Measurements from ENCODE around the gene PPP2R1B. TPM values are rescaled to one million over a fixed set of nuclear protein-coding genes. Genes with fewer than 3 reads are reported as not detected.

PPP2R1B gene
- 35.5 and 35.7 TPM in 2 replicates for total RNA-seq

GRCh38 chr11:111765984-111766833 is at the start of gene PPP2R1B:
PPP2R1B (minus strand) TSS chr11:111766389; CDS start chr11:111766361, 28 bp downstream.

Other genes starting within 250 kb of the PPP2R1B start
- 6.0 and 7.2 TPM in 2 replicates for gene LAYN, start 225.7 kb downstream of the PPP2R1B start, total RNA-seq
- 4.4 and 7.8 TPM in 2 replicates for gene SIK2, start 163.9 kb downstream of the PPP2R1B start, total RNA-seq
- gene ALG9, start 105.2 kb upstream of the PPP2R1B start, total RNA-seq, result 22.7 and 24.2 TPM in 2 replicates
- 2.2 and 2.5 TPM in 2 replicates for gene FDXACB1, start 112.8 kb upstream of the PPP2R1B start, total RNA-seq
- 3.9 and 5.1 TPM in 2 replicates for gene CFAP68, start 113.2 kb upstream of the PPP2R1B start, total RNA-seq
- 0.18 and 5.7 TPM in 2 replicates for gene CRYAB, start 145.4 kb upstream of the PPP2R1B start, total RNA-seq
- 0.28 TPM in 1 of 2 replicates, not detected in the other for gene HSPB2, start 146.3 kb upstream of the PPP2R1B start, total RNA-seq
- 0.09 TPM in 1 of 2 replicates, not detected in the other for gene C11orf52, start 152.5 kb upstream of the PPP2R1B start, total RNA-seq
- gene DIXDC1, start 171.0 kb upstream of the PPP2R1B start, total RNA-seq, result 19.4 and 22.6 TPM in 2 replicates